Skeletal muscle tissue (tissue), 4 donors: ENCODE measurements around the gene STK33. TPM values are rescaled to one million over a fixed set of nuclear protein-coding genes. Genes with fewer than 3 reads are reported as not detected.
"Not testable (repeated sequence)": the region's sequence is repeated elsewhere in the genome, so short reads cannot be mapped to it uniquely, and the experiment has no call there.

Source experiments
- H3K27ac ChIP-seq: one replicate; pipeline ENCODE4 v1.7.0; 2013; ENCODE audit warnings: mild to moderate bottlenecking, low read depth, low read length, inconsistent platforms
- H3K27me3 ChIP-seq, 3 donors: one replicate each; pipeline ENCODE4 v1.7.0; 2013; ENCODE audit warnings: low read length in 3 of 3; ENCODE audit not compliant: control insufficient read depth in 3 of 3, insufficient read depth in 3 of 3
- H3K36me3 ChIP-seq, 3 donors: one replicate each; pipeline ENCODE4 v1.7.0; 2013; ENCODE audit warnings: low read length in 3 of 3; ENCODE audit not compliant: control insufficient read depth in 3 of 3, insufficient read depth in 3 of 3
- H3K4me1 ChIP-seq, 3 donors: one replicate each; pipeline ENCODE4 v1.7.0; 2013; ENCODE audit warnings: low read length in 3 of 3, mild to moderate bottlenecking in 3 of 3; ENCODE audit not compliant: control insufficient read depth in 3 of 3, insufficient read depth in 3 of 3
- H3K4me3 ChIP-seq, 3 donors: one replicate each; pipeline ENCODE4 v1.7.0; 2013; ENCODE audit warnings: low read length in 3 of 3
- H3K9ac ChIP-seq, 3 donors: one replicate each; pipeline ENCODE4 v1.7.0; 2013; ENCODE audit warnings: low read length in 3 of 3, mild to moderate bottlenecking in 3 of 3, moderate library complexity in 2 of 3, low read depth in 1 of 3
- H3K9me3 ChIP-seq, 3 donors: one replicate each; pipeline ENCODE4 v1.7.0; 2013; ENCODE audit warnings: low read length in 3 of 3; ENCODE audit not compliant: control insufficient read depth in 3 of 3
- total RNA-seq: library from RNA; depleted of rRNA; stranded (reverse); fragments of >200 nt; gene quantifications from one replicate; pipeline ENCODE4 v1.2.3, GENCODE V29; 2014
- donor health status: Osteomylitis.

Gene STK33
- total RNA-seq, 1 donor from 2014 or later, result 3.1 TPM

DNA sequence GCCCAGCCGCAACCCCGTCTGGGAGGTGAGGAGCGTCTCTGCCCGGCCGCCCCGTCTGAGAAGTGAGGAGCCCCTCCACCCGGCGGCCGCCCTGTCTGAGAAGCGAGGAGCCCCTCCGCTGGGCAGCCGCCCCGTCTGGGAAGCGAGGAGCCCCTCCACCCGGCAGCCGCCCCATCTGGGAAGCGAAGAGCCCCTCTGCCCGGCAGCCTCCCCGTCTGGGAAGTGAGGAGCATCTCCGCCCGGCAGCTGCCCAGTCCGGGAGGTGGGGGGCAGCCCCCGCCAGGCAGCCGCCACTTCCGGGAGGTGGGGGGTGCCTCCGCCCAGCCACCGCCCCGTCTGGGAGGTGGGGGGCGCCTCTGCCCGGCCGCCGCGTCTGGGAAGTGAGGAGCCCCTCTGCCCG lies 70.6 kb downstream of the STK33 start:
- no peak overlapping the region for H3K4me3 ChIP-seq
- H3K27me3 ChIP-seq, result no peaks in the 10 kb centered on the region
- H3K36me3 ChIP-seq, result no peaks in the 10 kb centered on the region
- no peaks in the 10 kb centered on the region for H3K4me1 ChIP-seq
- no peak overlapping the region for H3K27ac ChIP-seq
- no peaks in the 10 kb centered on the region for H3K9me3 ChIP-seq
- H3K9ac ChIP-seq, result no peak overlapping the region

DNA sequence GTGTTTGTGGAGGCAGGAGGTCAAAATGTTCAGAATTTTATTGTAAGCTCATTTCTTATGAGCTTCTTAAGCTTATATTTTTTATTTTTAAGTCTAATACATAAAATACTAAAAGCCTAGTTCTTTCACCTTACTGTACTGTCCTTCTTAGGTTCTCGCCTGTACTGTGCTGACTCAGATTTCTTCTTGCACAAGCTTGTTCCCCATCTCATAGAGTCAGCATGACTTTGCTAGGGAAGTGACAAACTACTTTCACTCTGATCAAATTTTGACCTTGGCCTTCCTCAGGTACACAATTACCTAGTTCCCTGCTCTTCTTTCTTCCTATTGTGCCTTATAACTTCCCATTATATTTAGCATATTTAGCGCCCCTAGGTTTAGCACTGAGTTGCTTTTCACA lies 81.5 kb downstream of the STK33 start:
- H3K27me3 ChIP-seq, result no peaks in the 10 kb centered on the region
- no peaks in the 10 kb centered on the region for H3K4me1 ChIP-seq
- H3K9me3 ChIP-seq, result no peaks in the 10 kb centered on the region
- no peaks in the 10 kb centered on the region for H3K36me3 ChIP-seq
- H3K4me3 ChIP-seq, result no peak overlapping the region
- H3K9ac ChIP-seq, result no peak overlapping the region
- no peak overlapping the region for H3K27ac ChIP-seq

GRCh38 chr11:8503910-8504364 lies 90.1 kb downstream of the STK33 start:
- H3K4me1 ChIP-seq, result no peaks in the 10 kb centered on the region
- no peak overlapping the region for H3K27ac ChIP-seq
- no peaks in the 10 kb centered on the region for H3K36me3 ChIP-seq
- no peaks in the 10 kb centered on the region for H3K27me3 ChIP-seq
- no peak overlapping the region for H3K9ac ChIP-seq
- H3K4me3 ChIP-seq, result no peak overlapping the region
- H3K9me3 ChIP-seq, result no peaks in the 10 kb centered on the region

- H3K9me3 ChIP-seq, result no peaks in the 10 kb centered on the region
- H3K27ac ChIP-seq, result no peak overlapping the region
Measured at GRCh38 chr11:8501836-8502235, 92.2 kb downstream of the STK33 start.

GRCh38 chr11:8488395-8488794 lies 105.6 kb downstream of the STK33 start:
- no peak overlapping the region for H3K27ac ChIP-seq
- no peaks in the 10 kb centered on the region for H3K4me1 ChIP-seq
- H3K9ac ChIP-seq, result no peak overlapping the region
- H3K36me3 ChIP-seq, result no peaks in the 10 kb centered on the region
- no peaks in the 10 kb centered on the region for H3K9me3 ChIP-seq
- H3K4me3 ChIP-seq, result no peak overlapping the region
- H3K27me3 ChIP-seq, result no peaks in the 10 kb centered on the region

More at GRCh38 chr11:8501836-8502235, 92.2 kb downstream of the STK33 start:
- no peak overlapping the region for H3K4me3 ChIP-seq
- no peaks in the 10 kb centered on the region for H3K4me1 ChIP-seq
- no peaks in the 10 kb centered on the region for H3K27me3 ChIP-seq
- no peak overlapping the region for H3K9ac ChIP-seq
- H3K36me3 ChIP-seq, result no peaks in the 10 kb centered on the region

DNA sequence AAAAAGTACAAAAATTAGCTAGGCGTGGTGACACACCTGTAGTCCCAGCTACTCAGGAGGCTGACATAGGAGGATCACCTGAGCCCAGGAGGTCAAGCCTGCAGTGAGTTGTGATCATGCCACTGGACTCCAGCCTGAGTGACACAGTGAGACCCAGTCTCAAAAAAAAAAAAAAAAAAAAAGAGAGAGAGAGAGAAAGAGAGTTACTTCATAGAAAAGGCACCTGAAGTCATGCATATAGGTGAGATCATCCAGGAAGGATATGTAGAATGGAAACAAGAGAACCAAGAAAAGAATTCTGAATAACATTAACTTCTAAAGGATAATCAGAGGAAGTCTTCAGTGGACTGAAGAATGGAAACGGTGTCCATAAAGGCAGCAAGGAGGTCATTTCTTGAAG lies 106.8 kb downstream of the STK33 start:
- H3K27me3 ChIP-seq, result no peaks in the 10 kb centered on the region
- H3K9ac ChIP-seq, result no peak overlapping the region
- no peaks in the 10 kb centered on the region for H3K36me3 ChIP-seq
- no peak overlapping the region for H3K27ac ChIP-seq
- no peaks in the 10 kb centered on the region for H3K9me3 ChIP-seq
- H3K4me1 ChIP-seq, result no peaks in the 10 kb centered on the region
- H3K4me3 ChIP-seq, result no peak overlapping the region

- no peak overlapping the region for H3K27ac ChIP-seq
- no peaks in the 10 kb centered on the region for H3K27me3 ChIP-seq
- no peaks in the 10 kb centered on the region for H3K9me3 ChIP-seq
- no peak overlapping the region for H3K9ac ChIP-seq
- H3K36me3 ChIP-seq, result no peaks in the 10 kb centered on the region
- no peaks in the 10 kb centered on the region for H3K4me1 ChIP-seq
- no peak overlapping the region for H3K4me3 ChIP-seq
Measured at GRCh38 chr11:8484251-8484650, 109.8 kb downstream of the STK33 start.

DNA sequence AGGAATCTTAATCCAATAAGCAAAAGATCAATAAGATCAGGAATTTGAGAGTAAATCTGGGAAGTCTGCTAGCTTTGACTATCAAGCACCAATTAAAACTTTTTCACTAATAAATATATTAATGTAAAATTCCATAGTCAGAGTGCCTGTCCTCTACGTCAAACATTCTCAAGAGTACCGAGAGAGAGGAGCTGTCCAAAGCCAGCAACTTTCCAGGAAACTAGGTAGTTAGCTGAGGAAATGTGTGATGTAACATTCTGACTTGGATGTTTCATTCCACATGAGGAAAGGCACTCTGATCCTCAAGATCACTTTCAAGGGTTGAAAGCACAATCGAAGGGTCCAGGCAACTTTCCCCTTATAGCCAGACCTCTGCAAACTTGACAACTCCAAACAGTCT lies 113.2 kb downstream of the STK33 start:
- Histone ChIP-seq H3K9me3 (no peaks in the 10 kb centered on the region), H3K4me1 (no peaks in the 10 kb centered on the region), H3K27ac (no peak overlapping the region), H3K36me3 (no peaks in the 10 kb centered on the region), H3K27me3 (no peaks in the 10 kb centered on the region), H3K4me3 (no peak overlapping the region), H3K9ac (no peak overlapping the region)

- no peaks in the 10 kb centered on the region for H3K9me3 ChIP-seq
Measured at GRCh38 chr11:8477680-8478079, 116.3 kb downstream of the STK33 start.

DNA sequence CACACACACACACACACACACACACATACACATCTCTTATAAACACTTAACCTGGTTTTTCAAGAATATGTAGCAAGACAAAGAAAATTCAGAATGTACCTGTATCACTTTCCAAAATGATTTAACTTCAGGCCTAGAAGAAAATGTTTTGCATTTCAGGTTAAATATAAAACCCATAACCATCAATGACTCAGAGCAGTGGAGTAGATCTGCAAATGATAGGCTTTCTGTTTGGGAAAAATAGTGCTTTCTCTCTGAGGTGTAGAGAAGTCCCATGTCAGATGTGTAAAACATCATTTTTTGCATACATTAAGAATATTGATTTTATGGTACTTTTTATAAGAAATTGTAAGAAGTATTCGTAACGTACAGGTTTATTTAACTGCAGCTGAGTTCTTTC lies 116.9 kb downstream of the STK33 start:
- Histone ChIP-seq H3K36me3 (no peaks in the 10 kb centered on the region), H3K4me1 (no peaks in the 10 kb centered on the region), H3K4me3 (no peak overlapping the region), H3K9me3 (no peaks in the 10 kb centered on the region), H3K27ac (no peak overlapping the region), H3K9ac (no peak overlapping the region), H3K27me3 (no peaks in the 10 kb centered on the region)

More at GRCh38 chr11:8477680-8478079, 116.3 kb downstream of the STK33 start:
- no peak overlapping the region for H3K4me3 ChIP-seq
- no peaks in the 10 kb centered on the region for H3K36me3 ChIP-seq
- no peaks in the 10 kb centered on the region for H3K27me3 ChIP-seq
- H3K27ac ChIP-seq, result no peak overlapping the region
- H3K9ac ChIP-seq, result no peak overlapping the region
- H3K4me1 ChIP-seq, result no peaks in the 10 kb centered on the region

DNA sequence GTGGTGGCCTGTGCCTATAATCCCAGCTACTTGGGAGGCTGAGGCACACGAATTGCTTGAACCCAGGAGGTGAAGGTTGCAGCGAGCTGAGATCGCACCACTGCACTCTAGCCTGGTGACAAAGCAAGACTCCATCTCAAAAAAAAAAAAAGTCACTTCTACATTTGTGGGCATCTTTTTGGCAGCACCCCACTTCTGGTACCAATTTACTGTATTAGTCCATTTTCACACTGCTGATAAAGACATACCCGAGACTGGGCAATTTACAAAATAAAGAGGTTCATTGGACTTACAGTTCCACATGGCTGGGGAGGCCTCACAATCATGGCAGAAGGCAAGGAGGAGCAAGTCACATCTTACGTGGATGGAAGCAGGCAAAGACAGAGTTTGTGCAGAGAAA lies 126.2 kb downstream of the STK33 start:
- H3K27ac ChIP-seq, result not testable (repeated sequence)

More for the DNA sequence above, 126.2 kb downstream of the STK33 start:
- H3K9ac ChIP-seq, H3K4me1 ChIP-seq, H3K36me3 ChIP-seq, H3K9me3 ChIP-seq, H3K27me3 ChIP-seq, H3K4me3 ChIP-seq: not testable (repeated sequence)
